GM19395 (cell line): Measurements from ENCODE around the gene SLC44A3.

Source experiments
- ATAC-seq: cut with Tn5 transposase; IDR thresholded peaks from one replicate; pipeline ENCODE4 v1.9.1; 2021; ENCODE audit warnings: mild to moderate bottlenecking, moderate library complexity; ENCODE audit not compliant: unreplicated experiment

SLC44A3 gene

GRCh38 chr1:94872771-94873495 is 52.8 kb downstream of the SLC44A3 start:
- no peak for ATAC-seq

GRCh38 chr1:94873520-94874351 is 53.6 kb downstream of the SLC44A3 start:
- no peak for ATAC-seq

- ATAC-seq = no peak
Measured at GRCh38 chr1:94874423-94874822, 54.3 kb downstream of the SLC44A3 start.

- ATAC-seq = no peak
Measured at GRCh38 chr1:94875794-94876193, 55.6 kb downstream of the SLC44A3 start.

- no peak for ATAC-seq
Measured at GRCh38 chr1:94876362-94876761, 56.2 kb downstream of the SLC44A3 start.

GRCh38 chr1:94878329-94878728 is 58.2 kb downstream of the SLC44A3 start:
- no peak for ATAC-seq

GRCh38 chr1:94883691-94884090 is 63.5 kb downstream of the SLC44A3 start:
- ATAC-seq = peak; percentile 53

GRCh38 chr1:94884106-94884505 is 63.9 kb downstream of the SLC44A3 start:
- no peak for ATAC-seq

- no peak for ATAC-seq
Measured at GRCh38 chr1:94884507-94884906, 64.3 kb downstream of the SLC44A3 start.

GRCh38 chr1:94886361-94886760 is 66.2 kb downstream of the SLC44A3 start:
- no peak for ATAC-seq

GRCh38 chr1:94887106-94887505 is 66.9 kb downstream of the SLC44A3 start:
- ATAC-seq = no peak

- ATAC-seq = no peak
Measured at GRCh38 chr1:94887603-94888171, 67.5 kb downstream of the SLC44A3 start.

GRCh38 chr1:94888201-94888600 is 68.0 kb downstream of the SLC44A3 start:
- ATAC-seq = no peak

GRCh38 chr1:94892604-94893254 is 72.6 kb downstream of the SLC44A3 start:
- no peak for ATAC-seq

GRCh38 chr1:94894630-94895029 is 74.5 kb downstream of the SLC44A3 start:
- no peak for ATAC-seq

- no peak for ATAC-seq
Measured at GRCh38 chr1:94895518-94895917, 75.4 kb downstream of the SLC44A3 start.

- ATAC-seq = no peak
Measured at GRCh38 chr1:94898491-94899385, 78.6 kb downstream of the SLC44A3 start.

- ATAC-seq = no peak
Measured at GRCh38 chr1:94899756-94900155, 79.6 kb downstream of the SLC44A3 start.

GRCh38 chr1:94901841-94902240 is 81.7 kb downstream of the SLC44A3 start:
- no peak for ATAC-seq

- no peak for ATAC-seq
Measured at GRCh38 chr1:94903280-94904009, 83.3 kb downstream of the SLC44A3 start.
